Colonic mucosa (tissue), 4 donors: Measurements from ENCODE around the gene PPP1R7. TPM values are rescaled to one million over a fixed set of nuclear protein-coding genes. Genes with fewer than 3 reads are reported as not detected.
"Not testable (repeated sequence)": the region's sequence is repeated elsewhere in the genome, so short reads cannot be mapped to it uniquely, and the experiment has no call there.

Experiments
- DNase-seq: peaks from one replicate; pipeline ENCODE4 v3.0.0-alpha.2; 2020
- H3K27ac ChIP-seq: fragments of 200-600 bp; one replicate; pipeline ENCODE4 v1.8.0; 2021
- H3K27me3 ChIP-seq: fragments of 200-600 bp; one replicate; pipeline ENCODE4 v1.8.0; 2021
- H3K36me3 ChIP-seq: fragments of 200-600 bp; one replicate; pipeline ENCODE4 v1.8.0; 2021
- H3K4me1 ChIP-seq: fragments of 200-600 bp; one replicate; pipeline ENCODE4 v1.8.0; 2021; ENCODE audit warnings: mild to moderate bottlenecking
- H3K4me3 ChIP-seq: fragments of 200-600 bp; one replicate; pipeline ENCODE4 v1.8.0; 2021
- H3K9ac ChIP-seq, 2 donors: one replicate each; pipeline ENCODE4 v1.7.0; 2013; ENCODE audit warnings: control low read depth in 2 of 2, low read depth in 2 of 2, low read length in 2 of 2
- H3K9me3 ChIP-seq: fragments of 200-600 bp; one replicate; pipeline ENCODE4 v1.8.0; 2021
- intact Hi-C: fragments of 100-400 bp; cut with DNase I; formaldehyde crosslinking; loops from one replicate; pipeline ENCODE4 v1.14.1; 2022
- total RNA-seq, 2 donors: library from RNA; stranded (reverse); fragmentation: NEBNext Ultra II Directional in 1 of 2; extraction: Animal tissue kit (Norgen Biotek cat#: 25700) in 1 of 2; gene quantifications; one replicate each; pipeline ENCODE4 v1.2.1, GENCODE V29; 2021
- TF ChIP-seq, protein P1 (sequence below): fragments of 200-600 bp; IDR thresholded peaks from one replicate; pipeline ENCODE4 v1.8.0; 2022; ENCODE audit warnings: antibody characterized with exemption, mild to moderate bottlenecking
- donor health status: healthy.
- donor health status: DM: no; HTN: no; CAD: no.
- donor health status: DM: no; HTN: no; CAD: no.

PPP1R7 gene
- total RNA-seq, 2 donors from 2014 or later: 74.7 to 77.8 TPM

DNA sequence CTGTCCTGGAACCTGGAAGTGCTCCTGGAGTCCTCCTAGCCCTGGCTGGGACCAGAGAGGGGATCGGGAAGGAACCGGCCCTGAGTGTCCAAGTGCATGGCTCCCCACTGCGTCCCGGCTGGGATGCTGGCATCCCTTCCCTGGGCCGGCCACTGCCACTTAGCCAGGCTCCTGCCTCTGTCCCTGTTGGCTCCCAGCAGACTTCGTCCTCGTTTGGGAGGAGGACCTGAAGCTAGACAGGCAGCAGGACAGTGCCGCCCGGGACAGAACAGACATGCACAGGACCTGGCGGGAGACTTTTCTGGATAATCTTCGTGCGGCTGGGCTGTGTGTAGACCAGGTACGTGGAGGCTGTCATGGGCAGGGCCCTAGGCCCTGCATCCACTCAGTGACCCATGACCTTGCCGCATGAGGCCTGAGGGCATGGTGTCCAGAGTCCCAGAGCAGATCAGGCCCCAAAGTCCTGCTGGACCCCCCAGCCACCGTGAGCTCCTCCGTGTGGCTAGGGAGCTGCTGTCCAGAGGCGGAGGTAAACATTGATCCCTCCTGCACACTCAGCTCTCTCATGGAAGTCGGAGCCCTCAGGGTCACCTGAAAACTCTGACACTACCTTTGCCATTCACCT, 45.4 kb downstream of the PPP1R7 start:
- H3K36me3 ChIP-seq: no peaks in the 10 kb centered on the region
- H3K4me1 ChIP-seq: no peaks in the 10 kb centered on the region
- no peak for DNase-seq
- no peak overlapping the region for H3K9ac ChIP-seq
- no peak overlapping the region for H3K4me3 ChIP-seq
- intact Hi-C loops: no loop called here
- H3K27ac ChIP-seq: no peak overlapping the region
- TF ChIP-seq, protein P1, sequence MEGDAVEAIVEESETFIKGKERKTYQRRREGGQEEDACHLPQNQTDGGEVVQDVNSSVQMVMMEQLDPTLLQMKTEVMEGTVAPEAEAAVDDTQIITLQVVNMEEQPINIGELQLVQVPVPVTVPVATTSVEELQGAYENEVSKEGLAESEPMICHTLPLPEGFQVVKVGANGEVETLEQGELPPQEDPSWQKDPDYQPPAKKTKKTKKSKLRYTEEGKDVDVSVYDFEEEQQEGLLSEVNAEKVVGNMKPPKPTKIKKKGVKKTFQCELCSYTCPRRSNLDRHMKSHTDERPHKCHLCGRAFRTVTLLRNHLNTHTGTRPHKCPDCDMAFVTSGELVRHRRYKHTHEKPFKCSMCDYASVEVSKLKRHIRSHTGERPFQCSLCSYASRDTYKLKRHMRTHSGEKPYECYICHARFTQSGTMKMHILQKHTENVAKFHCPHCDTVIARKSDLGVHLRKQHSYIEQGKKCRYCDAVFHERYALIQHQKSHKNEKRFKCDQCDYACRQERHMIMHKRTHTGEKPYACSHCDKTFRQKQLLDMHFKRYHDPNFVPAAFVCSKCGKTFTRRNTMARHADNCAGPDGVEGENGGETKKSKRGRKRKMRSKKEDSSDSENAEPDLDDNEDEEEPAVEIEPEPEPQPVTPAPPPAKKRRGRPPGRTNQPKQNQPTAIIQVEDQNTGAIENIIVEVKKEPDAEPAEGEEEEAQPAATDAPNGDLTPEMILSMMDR: no peak
- no peaks in the 10 kb centered on the region for H3K9me3 ChIP-seq
- no peaks in the 10 kb centered on the region for H3K27me3 ChIP-seq

DNA sequence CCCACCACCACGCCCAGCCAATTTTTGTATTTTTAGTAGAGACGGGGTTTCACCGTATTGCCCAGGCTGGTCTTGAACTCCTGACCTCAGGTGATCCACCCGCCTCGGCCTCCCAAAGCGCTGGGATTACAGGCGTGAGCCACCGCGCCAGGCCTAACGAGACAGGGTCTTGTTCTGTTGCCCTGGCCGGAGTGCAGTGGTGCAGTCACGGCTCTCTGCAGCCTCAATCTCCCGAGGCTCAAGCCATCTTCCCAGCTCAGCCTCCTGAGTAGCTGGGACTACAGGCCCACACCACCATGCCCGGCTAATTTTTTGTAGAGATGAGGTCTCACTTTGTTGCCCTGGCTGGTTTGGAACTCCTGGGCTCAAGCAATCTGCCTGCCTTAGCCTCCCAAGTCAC, 47.0 kb downstream of the PPP1R7 start:
- H3K4me3 ChIP-seq, H3K4me1 ChIP-seq, H3K9ac ChIP-seq, H3K36me3 ChIP-seq, DNase-seq, H3K27me3 ChIP-seq, H3K27ac ChIP-seq, H3K9me3 ChIP-seq, intact Hi-C loops: not testable (repeated sequence)

DNA sequence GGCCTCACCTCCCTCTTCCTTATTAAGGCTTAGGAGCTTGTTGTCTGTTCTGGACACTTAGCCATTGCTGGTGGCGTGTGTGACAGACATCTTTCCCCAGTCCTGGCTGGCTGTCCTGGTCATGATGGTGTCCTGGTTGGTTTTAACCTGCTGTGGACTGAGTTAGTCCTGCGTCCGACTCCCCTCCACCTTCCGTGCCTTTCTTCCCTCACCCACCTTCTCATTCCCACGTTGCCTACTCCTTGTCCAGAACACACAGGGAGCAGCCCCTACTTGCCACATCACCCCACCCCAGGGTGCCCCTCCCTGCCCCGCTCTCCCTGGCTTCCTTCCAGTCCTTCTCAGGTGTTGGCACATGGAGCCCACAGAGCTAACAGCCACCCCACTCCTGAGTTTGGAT, 47.7 kb downstream of the PPP1R7 start:
- Histone ChIP-seq H3K9me3 (no peaks in the 10 kb centered on the region), H3K36me3 (no peaks in the 10 kb centered on the region), H3K27me3 (no peaks in the 10 kb centered on the region), H3K4me3 (no peak overlapping the region), H3K27ac (no peak overlapping the region), H3K4me1 (no peaks in the 10 kb centered on the region), H3K9ac (no peak overlapping the region)
- intact Hi-C loops: no loop called here
- DNase-seq: no peak
- TF ChIP-seq, protein P1: no peak

DNA sequence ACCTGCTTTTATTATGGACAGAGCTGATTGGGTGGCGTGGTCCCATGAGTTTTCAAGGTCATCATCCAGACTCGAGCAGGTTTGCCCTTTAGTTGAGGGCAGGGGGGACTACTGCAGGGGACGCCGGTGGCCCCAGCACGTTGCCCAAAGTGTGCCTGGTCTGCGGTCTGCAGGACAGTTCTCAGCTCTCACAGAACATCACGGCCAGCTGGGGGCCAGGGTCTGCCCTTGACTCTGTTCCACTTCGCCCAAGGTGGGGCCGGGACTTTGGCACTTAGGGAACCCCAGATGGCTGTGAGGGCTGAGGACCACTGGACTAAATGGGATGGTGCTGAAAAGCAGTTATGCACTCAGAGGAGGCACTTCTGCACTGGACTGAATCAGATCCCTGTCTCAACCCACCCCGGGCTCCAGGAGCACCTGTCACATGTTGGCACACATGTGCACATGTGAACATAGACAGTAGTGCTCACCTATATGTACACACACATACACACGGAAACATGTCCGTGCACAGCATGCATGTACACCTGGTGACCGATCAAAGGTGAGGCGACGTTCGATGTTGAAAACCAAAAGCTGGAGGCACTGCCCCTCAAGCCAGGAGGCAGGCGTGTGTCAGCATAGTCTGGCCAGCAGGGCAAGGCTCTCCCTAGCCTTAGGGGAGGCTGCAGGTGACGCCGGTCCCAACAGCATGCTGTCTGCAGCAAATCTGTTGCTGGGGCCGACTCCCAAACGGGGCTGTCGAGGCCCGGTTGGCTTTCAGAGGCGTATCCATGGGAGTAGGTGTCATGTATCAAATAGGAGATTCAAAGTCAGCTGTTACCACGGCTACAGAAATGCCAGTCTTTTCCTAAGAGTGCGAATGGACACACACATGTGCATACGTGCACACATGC, 48.4 kb downstream of the PPP1R7 start:
- Histone ChIP-seq H3K36me3 (no peaks in the 10 kb centered on the region), H3K27me3 (no peaks in the 10 kb centered on the region), H3K9ac (no peak overlapping the region), H3K4me3 (no peak overlapping the region), H3K27ac (no peak overlapping the region), H3K9me3 (no peaks in the 10 kb centered on the region), H3K4me1 (no peaks in the 10 kb centered on the region)
- intact Hi-C loops: no loop called here
- no peak for DNase-seq
- TF ChIP-seq, protein P1: no peak

DNA sequence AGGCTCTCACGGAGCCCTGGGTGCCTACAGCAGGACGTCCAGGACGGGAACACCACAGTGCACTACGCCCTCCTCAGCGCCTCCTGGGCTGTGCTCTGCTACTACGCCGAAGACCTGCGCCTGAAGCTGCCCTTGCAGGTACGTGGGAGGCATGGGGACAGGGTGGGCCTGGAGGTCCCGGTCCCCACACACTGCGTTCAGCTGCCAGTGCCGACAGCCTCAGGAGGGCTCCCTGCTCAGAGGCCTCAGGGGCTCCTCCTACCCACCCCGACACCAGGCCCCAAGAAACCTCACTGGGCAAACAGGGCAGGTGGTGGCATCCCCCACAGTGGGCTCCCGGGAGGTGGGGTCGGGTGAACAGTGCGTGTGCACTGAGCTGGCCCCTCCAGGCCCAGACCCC, 49.0 kb downstream of the PPP1R7 start:
- no peak overlapping the region for H3K9ac ChIP-seq
- TF ChIP-seq, protein P1: no peak

More for the DNA sequence above, 49.0 kb downstream of the PPP1R7 start:
- H3K4me3 ChIP-seq: no peak overlapping the region
- intact Hi-C loops: no loop called here
- no peaks in the 10 kb centered on the region for H3K36me3 ChIP-seq
- no peaks in the 10 kb centered on the region for H3K27me3 ChIP-seq
- no peak for DNase-seq
- no peaks in the 10 kb centered on the region for H3K9me3 ChIP-seq
- no peak overlapping the region for H3K27ac ChIP-seq
- no peaks in the 10 kb centered on the region for H3K4me1 ChIP-seq
